GM23338 (cell line): ENCODE measurements around the gene ESR2. TPM values are rescaled to one million over a fixed set of nuclear protein-coding genes. Genes with fewer than 3 reads are reported as not detected.

Source experiments
- ATAC-seq: fragments of 200-7000 bp; cut with Tn5 transposase; 3 replicates; pipeline ENCODE4 v1.9.1; 2020
- DNase-seq: peaks from one replicate; pipeline ENCODE4 v3.0.0-alpha.2; 2015; ENCODE audit warnings: low spot score
- H2AFZ ChIP-seq: fragments of 200-600 bp; sonication (generic); 2 replicates; pipeline ENCODE4 v1.8.0; 2016; ENCODE audit warnings: antibody characterized with exemption, mild to moderate bottlenecking, moderate library complexity
- H3F3A ChIP-seq: fragments of 200-600 bp; sonication (generic); replicated peaks from 2 replicates; pipeline ENCODE4 v1.8.0; 2017; ENCODE audit warnings: antibody characterized with exemption, mixed run types, low read depth
- H3K27ac ChIP-seq: fragments of 200-600 bp; sonication (generic); 2 replicates; pipeline ENCODE4 v1.6.1; 2016; ENCODE audit warnings: low read depth
- H3K27me3 ChIP-seq: fragments of 200-600 bp; sonication (generic); 2 replicates; pipeline ENCODE4 v1.8.0; 2016; ENCODE audit warnings: mild to moderate bottlenecking, mixed run types, moderate library complexity; ENCODE audit not compliant: insufficient read depth
- H3K36me3 ChIP-seq: fragments of 200-600 bp; sonication (generic); 2 replicates; pipeline ENCODE4 v1.8.0; 2016; ENCODE audit warnings: mild to moderate bottlenecking; ENCODE audit not compliant: insufficient read depth
- H3K4me1 ChIP-seq: fragments of 200-600 bp; sonication (generic); 2 replicates; pipeline ENCODE4 v1.8.0; 2016; ENCODE audit warnings: mild to moderate bottlenecking, moderate library complexity; ENCODE audit not compliant: insufficient read depth
- H3K4me2 ChIP-seq: fragments of 200-600 bp; sonication (generic); 2 replicates; pipeline ENCODE4 v1.7.1; 2017; ENCODE audit warnings: mixed run types
- H3K4me3 ChIP-seq: fragments of 200-600 bp; sonication (generic); 2 replicates; pipeline ENCODE4 v1.6.1; 2016; ENCODE audit warnings: mixed run types
- H3K79me2 ChIP-seq: fragments of 200-600 bp; sonication (generic); replicated peaks from 2 replicates; pipeline ENCODE4 v1.8.0; 2017; ENCODE audit warnings: mild to moderate bottlenecking; ENCODE audit not compliant: insufficient read depth
- H3K9me2 ChIP-seq: fragments of 200-600 bp; sonication (generic); 2 replicates; pipeline ENCODE4 v1.8.0; 2017; ENCODE audit not compliant: insufficient read depth
- H4K20me1 ChIP-seq: fragments of 200-600 bp; sonication (generic); replicated peaks from 2 replicates; pipeline ENCODE4 v1.8.0; 2017; ENCODE audit warnings: mild to moderate bottlenecking; ENCODE audit not compliant: insufficient read depth
- H3K27ac Mint-ChIP-seq: 2 replicates; pipeline ENCODE4 v1.8.0; 2020; ENCODE audit warnings: inconsistent platforms, mild to moderate bottlenecking, moderate library complexity, mixed read lengths
- H3K27me3 Mint-ChIP-seq: 3 replicates; pipeline ENCODE4 v1.8.0; 2022; ENCODE audit warnings: low read depth, mild to moderate bottlenecking, moderate library complexity, mixed read lengths, inconsistent platforms; ENCODE audit not compliant: insufficient read depth, poor library complexity
- H3K36me3 Mint-ChIP-seq: 3 replicates; pipeline ENCODE4 v1.8.0; 2021; ENCODE audit warnings: low read depth, mild to moderate bottlenecking, inconsistent platforms, moderate library complexity, mixed read lengths
- H3K4me1 Mint-ChIP-seq: 3 replicates; pipeline ENCODE4 v1.8.0; 2020; ENCODE audit warnings: mild to moderate bottlenecking, inconsistent platforms, mixed read lengths
- H3K4me3 Mint-ChIP-seq: 3 replicates; pipeline ENCODE4 v1.8.0; 2021; ENCODE audit warnings: moderate library complexity, mild to moderate bottlenecking, inconsistent platforms, mixed read lengths
- H3K9me3 Mint-ChIP-seq: 3 replicates; pipeline ENCODE4 v1.8.0; 2020; ENCODE audit warnings: moderate library complexity, mild to moderate bottlenecking, inconsistent platforms, mixed read lengths
- CREB1 ChIP-seq: fragments of 250-450 bp; sonication (Bioruptor Pico); IDR thresholded peaks from 2 replicates; pipeline ENCODE4 v1.5.0; 2020; ENCODE audit warnings: low read depth, mild to moderate bottlenecking, moderate library complexity
- ETS1 ChIP-seq: IDR thresholded peaks from 2 replicates; pipeline ENCODE4 v1.6.1; 2016; ENCODE audit warnings: antibody characterized with exemption
- EZH2 ChIP-seq: fragments of 200-600 bp; sonication (generic); IDR thresholded peaks from one replicate; pipeline ENCODE4 v1.8.0; 2017; ENCODE audit warnings: antibody characterized with exemption, mild to moderate bottlenecking, low read depth; ENCODE audit not compliant: unreplicated experiment
- EZH2phosphoT487 ChIP-seq: fragments of 200-600 bp; sonication (generic); IDR thresholded peaks from one replicate; pipeline ENCODE4 v1.8.1; 2018; ENCODE audit warnings: antibody characterized with exemption; ENCODE audit not compliant: unreplicated experiment
- JUNB ChIP-seq: IDR thresholded peaks from one replicate; pipeline ENCODE4 v1.6.1; 2016; ENCODE audit warnings: antibody characterized with exemption; ENCODE audit not compliant: unreplicated experiment
- NANOG ChIP-seq: IDR thresholded peaks from 2 replicates; pipeline ENCODE4 v1.6.1; 2016; ENCODE audit warnings: antibody characterized with exemption, borderline replicate concordance
- POLR2AphosphoS5 ChIP-seq: IDR thresholded peaks from 2 replicates; pipeline ENCODE4 v1.6.1; 2016; ENCODE audit warnings: antibody characterized with exemption, low read depth
- REST ChIP-seq: IDR thresholded peaks from one replicate; pipeline ENCODE4 v1.6.1; 2018; ENCODE audit warnings: antibody characterized with exemption; ENCODE audit not compliant: unreplicated experiment
- STAT1 ChIP-seq: IDR thresholded peaks from one replicate; pipeline ENCODE4 v1.6.1; 2016; ENCODE audit warnings: antibody characterized with exemption; ENCODE audit not compliant: unreplicated experiment
- ZNF331 ChIP-seq: fragments of 250-450 bp; sonication (Bioruptor Pico); IDR thresholded peaks from 2 replicates; pipeline ENCODE4 v1.5.0; 2020; ENCODE audit warnings: low read depth, mild to moderate bottlenecking, moderate library complexity
- ZNF462 ChIP-seq: fragments of 250-450 bp; sonication (Bioruptor Pico); IDR thresholded peaks from 2 replicates; pipeline ENCODE4 v1.5.0; 2020; ENCODE audit warnings: mild to moderate bottlenecking, moderate library complexity
- polyA plus RNA-seq: library from polyadenylated mRNA; unstranded; fragments of >200 nt; fragmentation: Nextera tagmentation; extraction: Ambion mirVana; gene quantifications from 2 replicates; pipeline ENCODE4 v1.2.1, GENCODE V29; 2016
- total RNA-seq: library from RNA; depleted of rRNA; stranded (reverse); fragments of >200 nt; shearing (Covaris generic); gene quantifications from 2 replicates; pipeline ENCODE4 v1.2.3, GENCODE V29; 2014

Gene ESR2
- total and polyA plus RNA-seq, 2 experiments from 2014 or later = 0.58 to 0.59 TPM

GRCh38 chr14:64158608-64159007 is 135.6 kb downstream of the ESR2 start (continued):
- no peak for TF ChIP-seq REST
- TF ChIP-seq POLR2AphosphoS5 = no peak
- no peak for TF ChIP-seq NANOG
- no peak for TF ChIP-seq ETS1
- TF ChIP-seq STAT1 = no peak
- no peak for TF ChIP-seq CREB1 (CRISPR knock-in tag)
- TF ChIP-seq ZNF331 = no peak
- no peak for TF ChIP-seq JUNB

GRCh38 chr14:64149921-64150320 is 144.2 kb downstream of the ESR2 start:
- Histone ChIP-seq H3K36me3 (no peaks in the 10 kb centered on the region; the same call in none of the 2 replicates), H3K79me2 (no peaks in the 10 kb centered on the region), H3K4me3 (no peak overlapping the region), H3K4me1 (no peaks in the 10 kb centered on the region), H2AFZ (no peak overlapping the region), H4K20me1 (no peaks in the 10 kb centered on the region; the same call in 1 of the 2 replicates), H3K9me2 (no peaks in the 10 kb centered on the region), H3K4me2 (no peak overlapping the region), H3K27me3 (no peaks in the 10 kb centered on the region), H3K27ac (no peak overlapping the region), H3F3A (no peaks in the 10 kb centered on the region)
- ATAC-seq (no peak), DNase-seq (no peak)
- H3K4me3 Mint-ChIP-seq = no peak overlapping the region
- H3K27ac Mint-ChIP-seq = no peak overlapping the region
- H3K9me3 Mint-ChIP-seq = no peaks in the 10 kb centered on the region
- peaks cover 10% of the 10 kb centered on the region; the same call in 2 of the 3 replicates for H3K36me3 Mint-ChIP-seq
- no peaks in the 10 kb centered on the region for H3K27me3 Mint-ChIP-seq
- 0 out of 3 replicates have a peak, but pooled peaks cover 2% of the 10 kb centered on the region for H3K4me1 Mint-ChIP-seq
- TF ChIP-seq EZH2 (no peak), ETS1 (no peak), STAT1 (no peak), JUNB (no peak), ZNF462 (no peak), POLR2AphosphoS5 (no peak), EZH2phosphoT487 (no peak)
